HuH-7.5 (cell line): ENCODE data around the gene E2F8.

Source experiments
- DNase-seq: peaks from one replicate; pipeline ENCODE4 v3.0.0; 2011; ENCODE audit warnings: low spot score

Gene E2F8

GRCh38 chr11:19253153-19253745 lies 12.5 kb upstream of the E2F8 start:
- no peak for DNase-seq

DNA sequence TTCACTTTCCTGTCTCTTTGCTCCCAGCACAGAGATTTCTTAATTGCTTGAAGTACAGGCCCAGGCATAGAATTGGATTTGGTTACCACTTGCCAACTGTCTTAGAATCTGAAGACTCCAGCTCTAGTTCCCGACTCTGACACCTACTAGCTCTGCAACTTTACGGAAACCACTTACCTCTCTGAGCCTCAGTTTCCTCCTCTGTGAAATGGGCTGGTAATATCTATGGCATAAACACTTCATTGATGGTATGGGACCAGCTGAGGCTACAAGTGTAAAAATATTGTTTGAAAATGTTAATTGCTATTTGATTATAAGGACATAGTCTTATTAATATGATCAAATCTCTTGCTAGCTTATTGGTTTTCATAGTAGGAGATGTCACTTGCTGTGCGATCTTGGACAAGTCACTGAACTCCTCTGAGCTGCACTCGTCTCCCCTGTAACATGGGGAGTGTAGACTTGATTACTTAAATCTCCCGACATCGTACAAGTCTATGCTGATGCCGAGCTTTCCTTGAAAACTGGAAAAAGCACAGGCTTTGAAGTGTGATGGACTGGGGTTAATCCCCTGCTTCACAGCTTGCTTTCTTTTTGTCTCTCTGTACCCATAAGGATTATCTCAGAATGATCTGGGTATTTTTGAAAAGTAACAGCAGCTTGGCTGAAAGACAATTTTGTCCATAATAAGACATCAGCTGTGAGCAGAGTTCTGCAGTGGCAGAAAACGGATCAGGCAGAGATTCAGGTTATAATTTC lies 11.8 kb upstream of the E2F8 start:
- DNase-seq: no peak

GRCh38 chr11:19251577-19251976 lies 10.8 kb upstream of the E2F8 start:
- DNase-seq: no peak

DNA sequence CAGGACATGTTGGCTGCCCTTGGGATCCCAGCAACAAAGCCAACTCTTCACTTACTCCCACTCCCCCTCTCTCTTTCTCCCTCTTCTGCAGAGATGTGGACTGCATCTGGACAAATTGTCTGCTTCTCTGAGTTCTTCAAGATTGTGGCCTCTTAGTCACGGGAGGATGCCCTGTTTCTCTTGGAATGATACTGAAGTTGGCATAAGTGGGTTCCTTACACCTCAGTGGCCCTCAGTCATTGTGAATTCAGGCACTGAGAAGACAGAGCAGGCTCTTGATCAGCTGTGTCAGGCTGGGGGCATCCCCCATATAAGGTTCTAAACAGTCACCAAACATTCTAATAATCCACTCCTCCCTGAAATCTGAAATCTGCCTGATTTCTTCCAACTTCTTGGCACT lies 6.1 kb upstream of the E2F8 start:
- DNase-seq: no peak

- no peak for DNase-seq
Measured at GRCh38 chr11:19245351-19245750, 4.6 kb upstream of the E2F8 start.

GRCh38 chr11:19244621-19245020 lies 3.9 kb upstream of the E2F8 start:
- no peak for DNase-seq

DNA sequence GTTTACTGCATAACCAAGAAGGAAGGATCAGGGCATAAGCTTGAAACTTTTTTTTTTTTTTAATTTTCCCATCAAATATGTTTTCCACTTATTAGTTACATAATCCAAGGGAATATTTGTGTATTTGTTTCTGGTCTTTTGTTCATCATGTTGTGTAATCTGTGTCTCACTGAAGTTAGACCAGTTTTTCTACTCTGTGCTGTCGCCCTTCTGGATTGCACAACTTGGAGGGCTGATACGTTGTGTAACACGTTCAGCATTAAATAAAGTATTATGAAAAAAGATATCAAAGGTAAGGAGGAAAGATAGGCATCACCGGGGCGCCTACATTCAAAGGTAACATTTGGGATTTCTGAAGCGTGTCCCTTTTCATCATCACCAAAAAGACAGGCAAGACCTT lies 3.3 kb upstream of the E2F8 start:
- peak; percentile 22 for DNase-seq

DNA sequence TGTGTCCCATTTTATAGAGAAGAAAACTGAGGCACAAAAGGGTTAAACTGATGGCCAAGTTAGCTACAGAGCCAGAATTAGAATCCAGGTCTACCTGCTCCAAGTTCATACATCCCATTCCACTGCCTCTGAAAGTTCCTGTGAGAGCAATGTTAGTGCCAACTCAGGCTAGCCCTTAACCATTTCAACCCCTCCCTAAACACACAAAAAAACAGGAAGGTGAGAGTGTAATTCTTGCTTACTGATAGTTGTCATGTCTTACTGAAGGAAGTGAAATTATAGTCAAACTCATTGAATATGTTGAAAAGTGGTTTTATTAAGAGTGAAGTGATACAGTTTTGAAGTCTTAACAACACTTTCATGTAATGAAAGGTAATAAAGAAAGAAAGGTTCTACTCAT lies 2.9 kb upstream of the E2F8 start:
- no peak for DNase-seq

GRCh38 chr11:19243143-19243542 lies 2.4 kb upstream of the E2F8 start:
- DNase-seq: no peak

GRCh38 chr11:19242179-19242932 lies 1.6 kb upstream of the E2F8 start:
- no peak for DNase-seq

DNA sequence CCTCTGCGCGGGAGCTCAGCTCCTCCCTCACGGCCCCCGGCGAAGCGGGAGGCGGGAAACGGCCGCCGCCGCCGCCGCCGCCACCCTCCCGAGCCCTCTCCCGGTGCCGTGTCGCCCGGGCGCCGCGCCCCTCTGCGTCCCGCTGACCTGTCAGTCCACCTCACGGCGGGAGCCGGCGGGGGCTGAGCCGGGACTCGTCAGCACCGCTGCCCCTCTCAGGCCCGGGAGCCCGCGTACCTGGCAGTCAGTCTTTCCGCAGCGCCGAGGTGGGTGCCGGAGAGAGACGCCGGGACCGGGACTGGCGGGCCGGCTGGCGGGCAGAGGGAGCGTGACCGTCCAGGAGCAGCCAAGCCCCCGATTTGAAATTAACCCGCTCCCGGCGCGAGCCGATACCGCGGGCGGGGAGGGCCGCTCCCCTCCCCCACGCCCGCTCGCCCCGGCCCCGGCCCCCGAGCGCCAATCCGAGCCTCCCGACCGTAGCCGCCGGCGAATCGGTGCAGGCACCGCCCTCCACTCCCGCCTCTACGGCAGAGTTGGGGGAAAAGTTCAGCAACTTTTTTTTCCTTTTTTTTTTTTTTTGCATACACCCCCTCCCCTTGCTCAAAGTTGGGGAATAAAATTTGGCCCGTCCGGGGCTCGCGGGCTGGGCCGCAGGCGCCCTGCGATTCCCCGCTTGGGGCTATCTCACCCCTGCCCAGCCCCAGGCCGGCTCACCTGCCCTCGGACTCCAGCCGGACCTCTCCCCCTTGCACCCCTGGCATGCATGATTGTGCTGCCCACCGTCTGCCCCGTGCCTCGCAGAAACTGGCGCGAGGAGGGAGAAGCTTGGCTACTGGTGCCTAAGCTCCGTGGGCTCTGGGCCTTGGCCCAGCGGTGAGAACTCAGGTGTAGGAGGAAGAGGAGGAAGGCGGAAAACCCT lies 774 bp upstream of the E2F8 start:
- peak; percentile 71 for DNase-seq

DNA sequence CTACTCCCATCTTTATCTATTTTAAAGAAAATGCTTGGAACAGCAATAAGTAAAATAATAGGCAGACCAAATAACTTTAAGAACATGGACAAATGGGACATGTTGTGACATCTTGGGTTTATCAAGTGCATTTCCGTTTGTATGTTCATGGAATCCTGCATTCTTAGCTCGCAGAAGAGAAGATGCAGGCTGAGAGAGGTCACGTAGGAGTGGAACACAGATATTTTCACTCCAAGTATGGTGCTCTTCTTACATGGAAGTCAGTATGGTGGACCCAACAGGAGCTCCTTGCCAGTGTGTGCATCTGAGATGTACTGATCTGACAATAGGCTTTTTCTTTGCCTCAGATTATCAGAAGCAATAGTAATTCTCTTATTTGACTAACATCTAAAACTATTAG lies 1.7 kb downstream of the E2F8 start:
- no peak for DNase-seq

DNA sequence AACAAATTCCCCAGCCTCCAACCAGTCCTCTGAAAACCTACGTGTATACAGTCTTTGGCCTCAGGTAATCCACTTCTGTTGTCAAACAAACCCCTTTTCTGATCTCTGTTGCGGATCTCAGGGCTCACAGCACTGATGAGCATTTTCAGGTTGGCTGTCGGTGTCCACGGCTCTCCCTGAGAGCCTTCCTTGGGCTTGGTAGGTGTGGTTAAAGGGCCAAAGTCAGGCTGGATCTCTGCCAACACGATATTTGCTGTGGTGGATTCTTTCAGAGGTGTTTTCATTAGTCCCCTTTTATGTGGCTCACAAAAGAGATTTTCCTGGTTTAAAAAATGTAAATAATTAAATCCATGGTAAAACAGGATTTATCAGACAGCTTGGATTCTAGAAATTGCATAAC lies 2.9 kb downstream of the E2F8 start:
- no peak for DNase-seq

DNA sequence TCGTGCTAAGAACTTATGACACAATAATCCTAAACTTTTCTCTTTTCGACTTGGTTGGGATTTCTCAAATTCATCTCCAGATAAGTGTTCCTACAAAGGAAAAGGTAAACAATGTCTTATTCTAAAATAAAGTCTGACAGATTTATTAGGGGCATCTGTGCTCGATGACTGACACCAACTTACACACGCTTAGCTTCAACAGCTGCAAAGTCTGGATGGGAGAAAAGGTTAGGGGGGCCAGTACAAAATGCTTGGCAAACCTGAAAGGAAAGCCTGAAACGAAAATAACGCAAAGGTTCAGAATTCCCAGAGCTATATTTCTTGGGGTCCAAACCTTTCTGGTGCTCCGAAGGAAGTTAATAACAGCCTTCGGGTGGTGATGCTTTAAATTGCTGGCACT lies 3.4 kb downstream of the E2F8 start:
- DNase-seq: no peak

DNA sequence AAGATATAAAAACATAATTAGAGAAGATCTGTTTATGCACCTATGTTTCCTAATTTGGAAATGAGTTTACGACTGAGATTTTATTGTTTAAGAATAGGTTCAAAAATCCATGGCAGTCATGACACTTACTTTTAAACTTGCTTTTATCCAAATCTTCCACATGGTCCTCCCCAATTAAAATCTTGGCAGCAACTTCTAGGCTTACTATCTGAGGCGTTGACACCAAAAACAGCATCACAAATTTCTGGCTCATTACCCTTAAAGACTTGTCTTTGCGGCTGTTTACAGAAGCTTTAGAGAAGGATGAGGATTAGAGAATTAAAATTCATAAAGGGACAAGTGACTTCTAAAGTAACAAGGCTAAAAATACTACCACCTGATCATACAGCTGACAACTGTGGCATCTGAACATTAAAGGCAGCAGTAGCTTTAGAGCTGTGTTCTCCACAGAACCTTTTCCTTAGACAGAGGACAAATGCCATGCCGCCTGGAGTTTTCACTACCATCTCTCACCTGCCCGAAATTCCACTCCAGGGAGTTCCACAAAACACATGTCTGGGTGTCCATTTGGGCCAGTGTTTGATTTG lies 6.4 kb downstream of the E2F8 start:
- no peak for DNase-seq

- no peak for DNase-seq
Measured at GRCh38 chr11:19232910-19233503, 7.7 kb downstream of the E2F8 start.

- DNase-seq: no peak
Measured at GRCh38 chr11:19229671-19230070, 11.1 kb downstream of the E2F8 start.

DNA sequence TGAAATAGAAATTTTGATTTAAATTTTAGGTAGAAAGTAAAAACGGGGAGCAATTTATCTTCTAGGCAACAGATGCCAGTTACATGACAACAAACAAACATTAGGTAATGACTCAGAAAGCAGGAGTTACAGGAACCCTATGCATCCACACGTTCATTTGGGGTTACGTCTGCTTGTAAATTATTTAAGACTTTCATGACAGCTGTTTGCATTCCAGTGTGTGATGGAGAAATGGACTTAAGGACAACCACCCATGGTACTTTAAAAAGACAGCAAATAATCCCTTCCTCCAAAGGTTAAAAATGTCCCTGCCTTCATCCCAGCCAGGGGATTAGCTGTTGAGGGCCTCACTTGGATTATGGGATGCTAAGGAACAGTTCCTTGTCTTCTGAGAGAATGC lies 11.8 kb downstream of the E2F8 start:
- no peak for DNase-seq

DNA sequence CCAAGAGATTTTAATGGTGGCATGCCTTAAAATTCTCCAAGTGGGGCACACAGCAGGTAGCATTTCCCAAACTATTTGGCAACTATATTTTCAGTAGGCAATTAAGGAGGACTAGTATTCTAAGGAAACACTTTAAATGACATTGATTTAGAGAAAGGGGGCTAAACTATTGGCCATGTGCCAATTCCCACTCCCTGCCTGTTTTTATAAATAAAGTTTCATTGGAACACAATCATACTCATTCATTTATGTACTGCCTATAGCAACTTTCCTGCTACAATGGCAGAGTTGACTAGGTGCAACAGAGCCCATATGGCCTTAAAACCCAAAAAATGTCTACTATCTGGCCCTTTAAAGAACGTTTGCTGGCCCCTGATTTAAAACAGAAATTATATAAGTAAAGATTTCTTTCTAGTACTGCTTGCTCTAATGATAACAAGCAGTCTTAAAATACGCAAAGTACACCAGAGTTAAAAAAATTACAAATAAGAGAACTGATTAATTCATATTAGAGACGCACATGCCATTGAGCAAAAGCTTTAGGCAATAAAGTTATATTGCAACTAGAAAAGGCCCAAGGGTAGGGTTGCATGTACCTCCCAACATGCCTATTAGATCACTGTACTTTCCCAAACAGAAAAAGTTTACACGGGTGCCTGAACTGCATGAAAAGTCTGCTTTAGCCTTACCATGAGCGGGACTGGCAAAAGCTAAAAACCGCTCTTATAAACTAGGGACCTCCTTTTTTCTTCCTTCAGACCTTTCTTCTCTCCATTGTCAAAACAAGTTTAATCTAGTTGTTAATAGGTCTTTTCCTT lies 14.2 kb downstream of the E2F8 start:
- no peak for DNase-seq

DNA sequence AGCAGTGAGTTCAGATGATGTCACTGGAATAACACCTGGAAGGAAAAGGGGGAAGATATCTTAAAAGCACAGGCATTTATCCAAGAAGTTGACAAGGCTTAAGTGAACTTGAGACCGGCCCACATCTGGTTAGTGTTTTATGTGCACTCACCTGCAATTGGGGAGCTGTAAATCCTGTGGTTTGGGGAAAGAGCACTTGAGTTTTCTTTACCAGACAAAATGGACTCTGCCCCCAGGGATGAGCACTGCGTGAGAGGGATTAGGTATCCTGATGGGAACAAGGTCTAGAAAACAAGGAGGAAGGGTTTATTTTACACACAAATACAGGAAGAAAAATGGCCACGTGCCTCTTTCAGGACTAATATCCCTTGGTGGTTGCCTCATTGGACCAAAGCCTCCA lies 15.2 kb downstream of the E2F8 start:
- no peak for DNase-seq

DNA sequence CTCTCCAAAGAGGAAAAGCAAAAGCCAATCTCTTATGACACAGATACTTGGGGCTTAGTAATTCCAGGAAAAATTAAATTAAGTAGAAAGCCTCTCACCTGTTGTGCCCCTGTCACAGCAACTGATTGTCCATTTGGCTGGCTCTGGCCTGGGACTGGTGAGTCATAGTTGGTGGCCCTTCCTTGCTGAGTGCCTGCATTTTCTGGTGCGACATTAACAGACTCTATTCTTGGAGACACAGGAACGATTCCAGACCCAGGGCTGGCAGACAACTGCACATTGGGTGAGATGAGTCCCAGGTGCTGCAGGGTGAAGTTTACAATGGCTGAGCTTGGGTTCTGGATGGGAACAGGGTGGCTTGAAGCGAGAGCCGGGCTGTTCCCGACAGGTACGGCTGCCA lies 15.6 kb downstream of the E2F8 start:
- DNase-seq: no peak
